Choroid plexus epithelial cell (primary cell): ENCODE measurements around the gene SH2B3.
A peak's percentile ranks its signal among the peaks of the same experiment; 100 is the strongest.
"Not testable (repeated sequence)": the region's sequence is repeated elsewhere in the genome, so short reads cannot be mapped to it uniquely, and the experiment has no call there.

Experiments used
- DNase-seq: peaks from one replicate; pipeline ENCODE4 v3.0.0-alpha.2; 2010; ENCODE audit warnings: low read depth
- H3K4me3 ChIP-seq: 2 replicates; pipeline ENCODE4 v1.5.1; 2011; ENCODE audit warnings: low read depth, mild to moderate bottlenecking, control low read depth, low read length, moderate library complexity
- TF ChIP-seq, protein P1 (sequence below): conservative IDR thresholded peaks from 2 replicates; pipeline ENCODE4 v1.5.1; 2011; ENCODE audit warnings: low read depth, mild to moderate bottlenecking, control low read depth, inconsistent platforms, low read length, moderate library complexity

The SH2B3 gene

DNA sequence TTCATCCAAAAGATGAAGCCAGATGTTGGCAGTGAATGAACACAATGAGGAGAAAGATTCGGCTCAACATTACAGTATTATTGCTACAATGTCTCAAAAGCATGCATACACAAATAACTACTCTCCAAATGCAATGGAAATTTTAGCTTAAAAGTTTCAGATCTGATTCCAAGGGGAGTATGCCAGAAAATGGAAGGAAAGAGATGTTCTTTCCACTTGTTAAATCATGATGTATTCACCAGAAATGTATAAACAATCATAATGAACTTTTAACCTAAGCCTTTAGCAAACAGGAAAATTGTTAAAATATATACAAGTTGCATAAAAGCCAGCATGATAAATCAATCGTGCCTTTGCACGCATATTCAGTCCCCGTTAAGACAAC, 62.1 kb downstream of the SH2B3 start:
- H3K4me3 ChIP-seq: no peak overlapping the region
- DNase-seq: peak; percentile 62
- TF ChIP-seq, protein P1, sequence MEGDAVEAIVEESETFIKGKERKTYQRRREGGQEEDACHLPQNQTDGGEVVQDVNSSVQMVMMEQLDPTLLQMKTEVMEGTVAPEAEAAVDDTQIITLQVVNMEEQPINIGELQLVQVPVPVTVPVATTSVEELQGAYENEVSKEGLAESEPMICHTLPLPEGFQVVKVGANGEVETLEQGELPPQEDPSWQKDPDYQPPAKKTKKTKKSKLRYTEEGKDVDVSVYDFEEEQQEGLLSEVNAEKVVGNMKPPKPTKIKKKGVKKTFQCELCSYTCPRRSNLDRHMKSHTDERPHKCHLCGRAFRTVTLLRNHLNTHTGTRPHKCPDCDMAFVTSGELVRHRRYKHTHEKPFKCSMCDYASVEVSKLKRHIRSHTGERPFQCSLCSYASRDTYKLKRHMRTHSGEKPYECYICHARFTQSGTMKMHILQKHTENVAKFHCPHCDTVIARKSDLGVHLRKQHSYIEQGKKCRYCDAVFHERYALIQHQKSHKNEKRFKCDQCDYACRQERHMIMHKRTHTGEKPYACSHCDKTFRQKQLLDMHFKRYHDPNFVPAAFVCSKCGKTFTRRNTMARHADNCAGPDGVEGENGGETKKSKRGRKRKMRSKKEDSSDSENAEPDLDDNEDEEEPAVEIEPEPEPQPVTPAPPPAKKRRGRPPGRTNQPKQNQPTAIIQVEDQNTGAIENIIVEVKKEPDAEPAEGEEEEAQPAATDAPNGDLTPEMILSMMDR: no peak

- TF ChIP-seq, protein P1: no peak
- no peak overlapping the region for H3K4me3 ChIP-seq
- peak; percentile 58 for DNase-seq
Measured at GRCh38 chr12:111469401-111469800, 63.7 kb downstream of the SH2B3 start.

GRCh38 chr12:111471236-111471635, 65.5 kb downstream of the SH2B3 start:
- TF ChIP-seq, protein P1: no peak
- DNase-seq: no peak
- H3K4me3 ChIP-seq: no peak overlapping the region

DNA sequence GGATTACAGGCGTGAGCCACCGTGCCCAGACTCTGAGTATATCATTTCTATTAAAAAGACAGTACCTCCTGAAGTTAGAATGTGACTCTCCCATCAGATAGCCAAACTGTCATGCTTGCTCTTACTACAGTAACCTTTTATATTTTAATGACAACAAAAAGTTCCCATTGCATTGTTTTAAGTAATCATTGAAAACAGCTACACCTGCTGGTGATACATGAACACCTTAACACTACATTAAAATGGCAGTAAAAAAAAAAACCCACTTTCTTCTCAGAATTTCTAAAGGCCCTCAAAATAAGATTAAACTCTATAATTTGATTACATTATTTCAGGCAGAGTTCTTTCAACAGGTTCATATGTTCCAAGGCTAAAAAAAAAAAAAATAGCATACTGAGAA, 76.7 kb downstream of the SH2B3 start:
- no peak overlapping the region for H3K4me3 ChIP-seq
- peak; percentile 15 for DNase-seq
- TF ChIP-seq, protein P1: peak; percentile 41

GRCh38 chr12:111488271-111488670, 82.5 kb downstream of the SH2B3 start:
- H3K4me3 ChIP-seq: no peak overlapping the region
- TF ChIP-seq, protein P1: no peak
- DNase-seq: peak; percentile 87

DNA sequence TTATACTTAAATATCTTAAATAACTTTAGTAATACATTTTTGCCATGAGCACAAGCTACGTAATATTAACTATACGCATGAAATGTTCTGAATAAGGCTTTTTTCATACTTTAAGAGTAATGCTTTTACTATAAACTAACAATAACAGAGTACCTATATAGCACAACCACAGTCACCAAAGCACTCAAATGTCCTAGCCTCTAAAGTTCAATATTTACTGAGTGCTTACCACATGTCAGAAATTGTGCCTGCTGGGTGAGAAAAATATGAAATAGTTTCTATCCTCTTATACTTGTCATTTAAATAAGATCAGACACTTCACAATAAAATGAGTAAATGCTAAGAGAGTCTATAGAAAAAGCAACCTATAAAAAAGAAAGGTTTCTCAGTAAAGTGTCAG, 83.1 kb downstream of the SH2B3 start:
- DNase-seq: no peak
- no peak overlapping the region for H3K4me3 ChIP-seq
- TF ChIP-seq, protein P1: no peak

DNA sequence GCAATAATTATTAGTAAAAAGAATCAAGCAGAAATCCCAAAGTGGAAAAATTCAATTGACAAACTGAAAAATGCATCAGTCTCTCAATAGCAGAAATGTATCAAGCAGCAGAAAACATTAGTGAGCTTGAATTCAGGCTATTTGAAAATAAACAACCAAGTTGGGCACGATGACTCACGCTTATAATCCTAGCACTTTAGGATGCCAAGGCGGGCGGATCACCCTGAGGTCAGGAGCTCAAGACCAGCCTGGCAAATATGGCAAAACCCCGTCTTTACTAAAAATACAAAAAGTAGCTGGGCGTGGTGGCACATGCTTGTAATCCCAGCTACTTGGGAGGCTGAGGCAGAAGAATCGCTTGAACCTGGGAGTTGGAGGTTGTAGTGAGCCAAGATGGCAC, 87.3 kb downstream of the SH2B3 start:
- DNase-seq: peak; percentile 33
- H3K4me3 ChIP-seq: not testable (repeated sequence)

DNA sequence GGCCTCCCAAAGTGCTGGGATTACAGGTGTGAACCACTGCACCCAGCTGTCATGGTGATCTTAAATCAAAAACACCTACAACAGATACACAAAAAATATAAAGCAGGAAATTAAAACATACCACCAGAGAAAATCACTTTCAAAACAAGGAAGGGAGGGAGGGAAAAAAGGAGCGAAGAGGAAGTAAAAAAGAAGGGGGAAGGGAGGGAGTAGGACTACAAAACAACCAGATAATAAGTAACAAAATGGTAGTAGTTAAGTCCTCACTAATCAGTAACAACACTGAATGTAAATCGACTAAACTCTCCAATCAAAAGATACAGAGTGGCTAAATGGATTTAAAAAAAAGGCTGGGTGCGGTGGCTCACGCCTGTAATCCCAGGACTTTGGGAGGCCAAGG, 89.0 kb downstream of the SH2B3 start:
- no peak for DNase-seq
- no peak overlapping the region for H3K4me3 ChIP-seq
- TF ChIP-seq, protein P1: no peak
